Stimulated activated CD8-positive, alpha-beta memory T cell treated with anti-CD3 and anti-CD28 coated beads, Interleukin-12 subunit alpha, Interleukin-12 subunit beta, amount 100 ng/mL, for 1 hour (primary cell): ENCODE measurements around the gene ACTL7A.

ENCODE experiments used
- DNase-seq: peaks from one replicate; pipeline ENCODE4 v3.0.0-alpha.2; 2020; ENCODE audit warnings: low read depth

ACTL7A gene

GRCh38 chr9:108850293-108850897 is 11.7 kb upstream of the ACTL7A start:
- DNase-seq = no peak

GRCh38 chr9:108851138-108851537 is 10.9 kb upstream of the ACTL7A start:
- no peak for DNase-seq

GRCh38 chr9:108852079-108852478 is 10.0 kb upstream of the ACTL7A start:
- no peak for DNase-seq

- DNase-seq = no peak
Measured at GRCh38 chr9:108854094-108854493, 8.0 kb upstream of the ACTL7A start.

- no peak for DNase-seq
Measured at GRCh38 chr9:108854641-108855528, 7.2 kb upstream of the ACTL7A start.

GRCh38 chr9:108855529-108855886 is 6.6 kb upstream of the ACTL7A start:
- DNase-seq = no peak

- DNase-seq = no peak
Measured at GRCh38 chr9:108855888-108856287, 6.2 kb upstream of the ACTL7A start, which contains the start of gene ACTL7B. ACTL7B (minus strand) TSS chr9:108855986; CDS start chr9:108855930, 56 bp downstream.

- no peak for DNase-seq
Measured at GRCh38 chr9:108857572-108857971, 4.5 kb upstream of the ACTL7A start.

GRCh38 chr9:108859459-108860114 is 2.5 kb upstream of the ACTL7A start:
- DNase-seq = no peak

GRCh38 chr9:108860354-108860753 is 1.7 kb upstream of the ACTL7A start:
- no peak for DNase-seq

- DNase-seq = no peak
Measured at GRCh38 chr9:108860764-108861163, 1.3 kb upstream of the ACTL7A start.

GRCh38 chr9:108861464-108861863 is 602 bp upstream of the ACTL7A start:
- DNase-seq = no peak

GRCh38 chr9:108863891-108864290 is 1.8 kb downstream of the ACTL7A start:
- DNase-seq = no peak

GRCh38 chr9:108864446-108864845 is 2.4 kb downstream of the ACTL7A start:
- DNase-seq = no peak

- DNase-seq = no peak
Measured at GRCh38 chr9:108865037-108865436, 3.0 kb downstream of the ACTL7A start.

GRCh38 chr9:108866001-108866420 is 3.9 kb downstream of the ACTL7A start:
- no peak for DNase-seq

GRCh38 chr9:108867116-108867515 is 5.0 kb downstream of the ACTL7A start:
- DNase-seq = no peak

- no peak for DNase-seq
Measured at GRCh38 chr9:108867829-108868228, 5.8 kb downstream of the ACTL7A start.

- DNase-seq = no peak
Measured at GRCh38 chr9:108869092-108869725, 7.1 kb downstream of the ACTL7A start.

GRCh38 chr9:108874058-108874788 is 12.2 kb downstream of the ACTL7A start:
- DNase-seq = no peak

- DNase-seq = no peak
Measured at GRCh38 chr9:108876425-108876824, 14.4 kb downstream of the ACTL7A start.

- no peak for DNase-seq
Measured at GRCh38 chr9:108877524-108877923, 15.5 kb downstream of the ACTL7A start.
